Thyroid gland (tissue), 4 donors: ENCODE results near the gene BEND6.

ENCODE experiments used
- POLR2A ChIP-seq, 2 donors: fragments of 450-650 bp; IDR thresholded peaks; one replicate each; pipeline ENCODE4 v1.6.1; 2017; ENCODE audit warnings: antibody characterized with exemption in 2 of 2, mild to moderate bottlenecking in 2 of 2, moderate library complexity in 1 of 2
- TF ChIP-seq, protein P1 (sequence below), 6 experiments: fragments of 200-600 bp in 3 of 6; fragments of 450-650 bp in 3 of 6; sonication (generic) in 3 of 6; IDR thresholded peaks; one replicate each; pipeline ENCODE4 v1.5.1; 2016 to 2019; ENCODE audit warnings: antibody characterized with exemption in 6 of 6, mild to moderate bottlenecking in 2 of 6, inconsistent platforms in 1 of 6, moderate library complexity in 1 of 6

DNA sequence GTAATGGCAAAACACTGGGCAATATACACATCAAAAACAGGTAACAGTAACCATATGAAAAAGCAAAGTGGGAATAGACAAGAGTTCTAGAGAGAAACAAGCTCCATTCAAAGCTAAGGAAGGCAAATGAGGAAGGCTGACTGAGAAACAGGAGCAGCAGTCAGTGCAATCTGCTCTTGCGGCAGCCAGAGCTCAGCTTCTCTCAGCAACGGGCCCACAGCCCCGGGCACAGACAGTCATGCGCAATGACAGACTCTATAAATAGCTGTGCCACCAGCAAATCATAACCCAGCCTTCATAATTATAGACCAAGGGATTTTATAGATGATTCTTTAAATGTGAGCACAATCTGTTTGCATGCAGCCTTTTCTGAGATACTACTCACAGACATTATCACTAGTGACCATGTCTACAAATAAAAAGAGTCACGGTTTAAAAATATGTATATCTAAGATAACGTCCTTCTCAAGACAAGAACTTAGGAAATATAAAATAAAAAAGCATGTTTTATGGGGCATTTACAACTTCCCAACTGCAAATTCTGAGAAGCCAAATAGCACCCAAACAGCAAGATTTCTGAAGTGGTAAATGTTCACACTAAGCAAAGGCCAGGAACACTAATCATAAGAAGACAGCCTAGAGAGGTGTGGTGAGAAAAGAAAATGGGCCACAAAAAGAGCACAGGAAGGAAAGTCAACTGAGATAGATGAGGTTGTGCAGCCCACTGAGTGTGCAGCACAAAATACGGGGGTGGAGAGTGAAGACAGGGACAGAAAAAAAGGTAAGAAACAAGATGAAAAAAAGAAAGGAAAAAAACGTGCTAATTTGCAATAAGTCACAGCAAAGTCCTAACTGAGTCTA is 39.9 kb upstream of the BEND6 start:
- TF ChIP-seq, protein P1, sequence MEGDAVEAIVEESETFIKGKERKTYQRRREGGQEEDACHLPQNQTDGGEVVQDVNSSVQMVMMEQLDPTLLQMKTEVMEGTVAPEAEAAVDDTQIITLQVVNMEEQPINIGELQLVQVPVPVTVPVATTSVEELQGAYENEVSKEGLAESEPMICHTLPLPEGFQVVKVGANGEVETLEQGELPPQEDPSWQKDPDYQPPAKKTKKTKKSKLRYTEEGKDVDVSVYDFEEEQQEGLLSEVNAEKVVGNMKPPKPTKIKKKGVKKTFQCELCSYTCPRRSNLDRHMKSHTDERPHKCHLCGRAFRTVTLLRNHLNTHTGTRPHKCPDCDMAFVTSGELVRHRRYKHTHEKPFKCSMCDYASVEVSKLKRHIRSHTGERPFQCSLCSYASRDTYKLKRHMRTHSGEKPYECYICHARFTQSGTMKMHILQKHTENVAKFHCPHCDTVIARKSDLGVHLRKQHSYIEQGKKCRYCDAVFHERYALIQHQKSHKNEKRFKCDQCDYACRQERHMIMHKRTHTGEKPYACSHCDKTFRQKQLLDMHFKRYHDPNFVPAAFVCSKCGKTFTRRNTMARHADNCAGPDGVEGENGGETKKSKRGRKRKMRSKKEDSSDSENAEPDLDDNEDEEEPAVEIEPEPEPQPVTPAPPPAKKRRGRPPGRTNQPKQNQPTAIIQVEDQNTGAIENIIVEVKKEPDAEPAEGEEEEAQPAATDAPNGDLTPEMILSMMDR (IDR thresholded peaks at IDR 0.05), result no peak
- TF ChIP-seq POLR2A (IDR thresholded peaks at IDR 0.05), result no peak
